ENCODE measurements around the gene PLEKHF1.

The PLEKHF1 gene

DNA sequence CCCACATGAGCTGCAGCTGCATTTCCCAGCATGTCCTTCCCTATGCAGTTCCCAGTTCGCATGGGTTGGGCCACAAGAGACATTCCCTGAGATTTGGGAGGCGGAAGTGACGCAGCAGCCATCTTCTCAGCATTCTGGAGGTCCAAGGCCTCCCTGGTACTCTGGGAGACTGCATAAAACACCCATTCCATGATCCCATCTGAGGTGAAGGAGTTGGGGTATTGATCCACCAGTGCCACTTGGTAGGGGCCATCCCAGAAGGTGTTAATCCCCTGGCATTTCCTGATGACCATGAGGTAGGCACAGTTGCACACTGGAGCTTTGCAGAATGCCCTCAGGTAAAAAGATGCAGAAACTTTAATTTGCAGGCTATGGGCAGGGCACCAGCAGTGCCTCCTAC is 33.8 kb upstream of the PLEKHF1 start:
- intact Hi-C loops (cut with DNase I), result no loop called here
- no peak for DNase-seq

DNA sequence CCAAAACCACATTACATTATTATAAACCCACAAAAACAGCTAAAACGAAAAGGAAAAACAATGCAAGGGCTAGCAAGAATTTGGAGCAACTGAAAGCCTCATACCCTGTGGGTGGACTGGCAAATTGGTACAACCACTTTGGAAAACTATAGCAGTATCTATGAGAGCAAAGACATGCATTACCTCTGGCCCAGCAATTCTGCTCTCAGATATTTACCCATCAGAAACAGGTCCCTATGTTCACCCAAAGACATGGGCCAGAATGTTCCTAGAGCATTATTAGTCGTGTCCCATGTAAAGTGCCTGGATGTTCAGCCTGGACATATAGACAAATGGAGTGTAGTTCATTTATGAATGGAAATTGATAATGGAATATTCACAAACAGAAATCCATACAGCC is 31.3 kb upstream of the PLEKHF1 start:
- intact Hi-C loops (cut with DNase I), result no loop called here
- no peak for DNase-seq

DNA sequence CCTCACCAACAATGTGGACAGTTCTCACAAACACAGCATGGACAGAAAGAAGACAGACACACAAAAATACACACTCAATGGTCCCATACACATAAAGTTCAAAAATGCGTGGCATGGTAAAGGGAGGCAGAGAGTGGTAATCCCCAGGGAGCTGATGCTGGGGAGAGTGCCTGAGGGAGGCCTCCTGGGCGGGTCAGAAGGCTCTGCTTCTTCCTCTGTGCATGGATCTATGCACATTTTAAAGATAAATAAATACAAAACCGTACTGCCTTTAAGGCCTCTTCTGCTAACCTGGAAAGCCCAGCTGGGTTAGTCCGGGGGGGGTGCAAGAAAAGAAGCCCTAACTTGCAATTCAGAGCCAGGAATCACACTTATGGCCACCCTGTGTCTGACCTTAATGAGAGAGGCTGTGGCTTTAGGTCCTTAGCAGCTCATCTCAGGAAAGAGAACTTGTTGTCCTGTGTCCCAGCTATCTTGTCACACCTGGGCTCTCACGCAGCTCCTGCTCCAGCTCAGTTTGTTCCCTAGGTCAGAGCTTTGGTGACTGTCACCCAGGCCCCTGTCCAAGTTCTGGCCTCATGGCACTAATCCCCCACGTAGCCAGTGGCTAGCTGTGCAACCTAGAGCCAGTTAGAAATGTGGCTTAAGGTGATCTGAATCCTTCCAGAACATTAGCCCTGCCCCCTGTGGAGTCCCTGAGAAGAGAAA is 30.7 kb upstream of the PLEKHF1 start:
- intact Hi-C loops (cut with DNase I), result no loop called here
- DNase-seq, result no peak

DNA sequence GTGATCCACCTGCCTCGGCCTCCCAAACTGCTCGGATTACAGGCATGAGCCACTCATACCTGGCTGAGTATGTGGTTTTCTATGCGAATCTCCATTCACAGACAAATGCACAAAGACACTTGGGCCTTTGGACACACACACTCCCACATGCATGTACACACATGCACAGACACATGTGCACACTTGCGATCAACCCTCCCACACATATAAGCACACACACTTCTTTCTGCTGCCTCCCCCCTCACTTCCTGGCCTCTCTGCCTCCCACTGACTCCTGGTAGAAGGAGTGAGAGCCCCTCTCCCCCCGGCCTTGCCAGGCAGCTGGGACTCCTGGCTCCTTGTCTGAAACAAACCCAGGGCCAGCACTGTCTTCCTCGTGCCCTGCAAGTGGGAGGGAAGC is 29.3 kb upstream of the PLEKHF1 start:
- intact Hi-C loops (cut with DNase I), result no loop called here
- no peak for DNase-seq

DNA sequence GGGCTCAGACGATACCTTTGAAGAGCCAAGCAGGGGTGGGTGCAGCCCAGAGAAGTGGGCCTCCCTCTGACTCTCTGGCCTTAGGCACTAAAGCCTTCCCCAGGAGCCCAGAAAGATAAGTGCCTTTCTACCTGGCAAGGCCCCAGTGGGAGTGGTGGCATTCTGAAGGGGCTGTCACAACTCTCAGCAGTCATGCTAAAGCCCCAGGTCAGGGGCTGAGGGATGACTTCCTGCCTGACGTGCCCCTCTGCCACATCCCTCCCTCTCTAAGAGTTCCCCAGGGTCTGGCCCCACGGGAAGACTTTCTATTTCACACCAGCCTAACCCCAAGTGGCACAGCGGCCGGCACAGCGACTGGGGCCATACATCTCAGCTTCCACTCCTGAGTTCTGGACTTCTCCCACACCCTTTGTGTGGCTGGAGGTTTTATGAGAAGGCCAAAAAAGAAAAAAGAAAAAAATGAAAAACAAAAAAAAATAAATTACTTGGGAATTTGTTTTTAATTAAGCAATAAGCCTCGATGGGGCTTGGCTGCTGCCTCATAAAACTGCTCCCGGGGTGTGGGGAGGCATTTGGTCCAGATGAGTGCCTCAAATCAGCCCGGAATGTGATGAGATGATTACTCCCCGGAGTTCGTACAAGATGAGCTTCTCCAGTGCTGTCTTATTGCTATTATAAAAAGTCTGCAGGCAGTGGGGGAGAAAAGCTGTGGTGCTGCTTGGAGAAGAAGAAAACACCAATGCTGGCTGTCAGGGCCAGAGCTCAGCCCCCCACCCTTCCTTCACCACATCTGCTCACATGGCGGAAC is 28.5 kb upstream of the PLEKHF1 start:
- intact Hi-C loops (cut with DNase I), result no loop called here
- DNase-seq, result no peak

DNA sequence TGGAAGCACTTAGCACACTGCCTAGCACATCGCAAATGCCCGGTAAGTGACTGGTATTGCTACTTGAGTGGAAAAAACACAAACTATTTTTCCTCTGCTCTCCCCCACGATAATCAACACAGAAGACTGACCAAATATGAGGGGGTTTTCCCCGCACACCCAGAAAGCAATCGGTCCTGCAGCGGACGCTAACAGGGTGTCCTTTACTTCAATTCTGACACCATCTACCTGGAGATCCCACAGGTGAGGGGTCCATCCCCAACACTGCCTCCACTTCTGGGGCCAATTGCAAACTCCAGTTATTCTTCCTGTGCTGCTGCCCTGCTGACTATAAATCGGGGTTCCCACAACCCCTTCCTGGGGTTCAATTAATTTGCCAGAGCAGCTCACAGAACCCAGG is 26.2 kb upstream of the PLEKHF1 start:
- DNase-seq, result no peak
- intact Hi-C loops (cut with DNase I), result no loop called here

DNA sequence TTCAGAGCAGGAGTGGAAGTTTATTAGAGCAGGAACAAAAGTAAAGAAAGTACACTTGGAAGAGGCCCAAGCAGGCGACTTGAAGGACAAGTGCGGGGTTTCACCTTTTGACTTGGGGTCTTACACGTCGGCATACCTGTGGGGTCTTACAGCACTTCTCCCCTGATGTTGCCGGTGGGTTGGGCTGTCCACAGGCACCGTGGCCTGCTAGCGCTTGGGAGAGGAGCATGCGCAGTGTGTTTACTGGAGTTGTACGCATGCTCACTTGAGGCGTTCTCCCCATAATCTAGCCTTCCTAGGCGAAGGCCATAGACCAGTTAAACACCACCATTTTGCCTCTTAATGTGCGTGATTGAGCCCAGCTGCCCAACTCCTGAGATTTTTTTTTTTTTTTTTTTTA is 25.0 kb upstream of the PLEKHF1 start:
- intact Hi-C loops (cut with DNase I), result no loop called here
- DNase-seq, result no peak

DNA sequence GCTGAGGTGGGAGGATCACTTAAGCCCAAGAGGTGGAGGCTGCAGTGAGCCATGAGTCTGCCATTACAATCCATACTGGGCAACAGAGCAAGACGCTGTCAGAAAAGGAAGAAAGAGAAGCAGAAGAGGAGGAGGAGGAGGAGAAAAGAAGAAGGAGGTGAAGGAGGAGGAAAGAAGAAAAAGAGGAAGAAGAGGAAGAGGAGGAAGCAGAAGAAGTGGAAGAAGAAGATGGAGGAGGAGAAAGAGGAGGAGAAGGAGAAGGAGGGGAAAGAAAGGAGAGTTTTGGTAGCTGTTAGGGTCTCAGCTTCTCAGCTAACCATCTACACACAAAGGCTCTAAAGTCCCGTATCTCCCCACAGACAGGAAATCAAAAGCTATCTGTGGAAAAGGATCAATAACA is 23.7 kb upstream of the PLEKHF1 start:
- intact Hi-C loops (cut with DNase I), result no loop called here
- no peak for DNase-seq

DNA sequence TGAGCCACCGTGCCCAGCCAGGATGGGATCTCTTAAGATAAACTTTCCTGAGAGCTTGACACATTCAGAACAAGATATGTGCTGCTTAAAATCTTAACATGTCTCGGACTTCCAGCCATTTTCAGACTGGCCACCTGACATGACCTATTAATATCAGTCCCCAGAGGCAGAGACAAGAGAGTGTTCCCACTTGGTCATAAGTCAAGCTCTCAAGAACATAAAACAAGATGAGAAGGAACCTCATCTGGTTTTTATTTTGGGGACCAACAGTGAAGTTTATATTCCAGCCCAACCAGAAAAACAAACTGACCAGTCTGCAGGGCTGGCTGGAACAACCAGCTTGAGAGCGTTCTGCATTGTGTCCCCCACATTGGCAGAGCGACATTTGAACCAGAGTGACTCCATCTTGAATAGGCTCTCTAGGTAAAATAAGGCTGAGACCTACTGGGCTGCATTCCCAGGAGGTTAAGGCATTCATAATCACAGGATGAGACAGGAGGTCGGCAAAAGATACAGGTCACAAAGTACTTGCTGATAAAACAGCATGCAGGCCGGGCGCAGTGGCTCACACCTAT is 21.8 kb upstream of the PLEKHF1 start:
- intact Hi-C loops (cut with DNase I), result no loop called here
- DNase-seq, result no peak

DNA sequence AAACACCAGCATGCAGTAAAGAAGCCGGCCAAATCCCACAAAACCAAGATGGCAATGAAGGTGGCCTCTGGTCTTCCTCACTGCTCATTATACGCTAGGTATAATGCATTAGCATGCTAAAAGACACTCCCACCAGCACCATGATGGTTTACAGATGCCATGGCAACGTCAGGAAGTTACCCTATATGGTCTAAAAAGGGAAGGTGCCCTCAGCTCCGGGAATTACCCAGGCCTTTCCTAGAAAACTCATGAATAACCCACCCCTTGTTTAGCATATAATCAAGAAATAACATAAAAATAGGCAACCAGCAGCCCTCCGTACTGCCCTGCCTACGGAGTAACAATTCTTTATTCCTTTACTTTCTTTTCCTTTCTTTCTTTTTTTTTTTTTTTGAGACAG is 21.1 kb upstream of the PLEKHF1 start:
- intact Hi-C loops (cut with DNase I), result no loop called here
- no peak for DNase-seq

DNA sequence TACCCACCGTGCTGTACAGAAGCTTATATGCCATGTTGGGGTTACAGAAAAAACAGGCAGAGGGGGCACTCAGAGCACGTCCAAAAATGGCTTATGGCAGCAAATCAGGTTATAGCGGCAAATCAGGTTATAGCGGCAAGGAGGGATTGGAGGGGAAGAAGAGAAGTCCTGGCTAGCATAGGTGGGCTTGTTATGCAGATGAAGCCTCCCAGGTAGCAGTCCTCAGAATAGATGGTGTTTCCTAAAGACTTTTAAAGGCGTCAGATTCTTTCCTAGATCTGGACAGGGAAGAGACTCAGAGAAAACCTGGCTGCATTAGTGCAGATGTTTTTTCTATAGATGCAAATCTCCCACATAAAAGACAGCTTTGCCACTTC is 19.8 kb upstream of the PLEKHF1 start:
- no peak for DNase-seq
- intact Hi-C loops (cut with DNase I), result no loop called here

DNA sequence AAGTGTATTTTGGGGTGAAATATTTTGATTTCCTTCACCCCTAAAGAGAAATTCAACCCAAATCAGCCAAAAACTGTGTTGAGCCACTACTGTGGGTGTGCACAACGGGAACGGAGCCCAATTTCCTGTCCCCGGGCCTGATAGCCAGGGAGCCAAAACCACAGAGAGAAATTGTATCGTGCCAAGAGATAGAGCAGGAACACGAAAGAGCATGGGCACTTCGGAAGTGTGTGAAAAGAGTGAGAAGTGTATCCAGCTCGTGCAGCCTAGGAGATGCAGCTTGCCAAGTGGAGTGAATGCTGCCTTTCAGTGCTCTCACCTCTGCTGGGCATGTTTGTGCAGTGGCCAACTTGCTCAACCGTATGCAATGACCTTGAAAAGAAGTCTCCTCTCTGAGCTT is 19.4 kb upstream of the PLEKHF1 start:
- DNase-seq, result peak in 13 of 42 donors; percentile 8 to 61 (median 22)

DNA sequence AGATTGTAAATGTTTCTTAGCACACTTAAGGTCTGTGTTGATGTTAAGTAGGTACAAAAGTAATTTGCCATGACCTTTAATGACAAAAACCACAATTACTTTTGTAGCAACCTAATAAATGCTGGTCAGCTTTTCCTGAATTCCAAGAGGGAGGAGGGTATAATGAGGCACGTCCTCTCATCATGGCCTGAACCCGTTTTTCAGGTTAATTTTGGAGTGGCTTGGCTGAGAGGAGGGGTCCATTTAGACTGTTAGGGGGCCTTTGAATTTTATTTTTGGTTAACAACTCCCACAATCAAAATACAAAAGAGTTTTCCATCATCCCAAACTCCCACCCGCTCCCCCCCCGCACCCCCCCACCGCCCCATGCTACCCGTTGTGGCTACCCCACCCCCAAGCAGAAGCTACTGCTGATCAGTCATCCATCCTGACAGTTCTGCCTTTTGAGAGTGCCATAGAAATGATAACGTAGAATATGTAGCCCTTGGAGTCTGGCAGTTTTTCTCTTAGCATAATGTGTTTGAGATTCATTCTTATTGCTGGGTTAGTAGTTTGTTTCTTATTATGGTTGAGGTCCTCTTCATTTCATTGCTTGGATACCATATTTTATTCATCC is 14.4 kb upstream of the PLEKHF1 start:
- intact Hi-C loops (cut with DNase I), result no loop called here
- no peak for DNase-seq

More for the DNA sequence above, 19.4 kb upstream of the PLEKHF1 start:
- intact Hi-C loops (cut with DNase I), result no loop called here

DNA sequence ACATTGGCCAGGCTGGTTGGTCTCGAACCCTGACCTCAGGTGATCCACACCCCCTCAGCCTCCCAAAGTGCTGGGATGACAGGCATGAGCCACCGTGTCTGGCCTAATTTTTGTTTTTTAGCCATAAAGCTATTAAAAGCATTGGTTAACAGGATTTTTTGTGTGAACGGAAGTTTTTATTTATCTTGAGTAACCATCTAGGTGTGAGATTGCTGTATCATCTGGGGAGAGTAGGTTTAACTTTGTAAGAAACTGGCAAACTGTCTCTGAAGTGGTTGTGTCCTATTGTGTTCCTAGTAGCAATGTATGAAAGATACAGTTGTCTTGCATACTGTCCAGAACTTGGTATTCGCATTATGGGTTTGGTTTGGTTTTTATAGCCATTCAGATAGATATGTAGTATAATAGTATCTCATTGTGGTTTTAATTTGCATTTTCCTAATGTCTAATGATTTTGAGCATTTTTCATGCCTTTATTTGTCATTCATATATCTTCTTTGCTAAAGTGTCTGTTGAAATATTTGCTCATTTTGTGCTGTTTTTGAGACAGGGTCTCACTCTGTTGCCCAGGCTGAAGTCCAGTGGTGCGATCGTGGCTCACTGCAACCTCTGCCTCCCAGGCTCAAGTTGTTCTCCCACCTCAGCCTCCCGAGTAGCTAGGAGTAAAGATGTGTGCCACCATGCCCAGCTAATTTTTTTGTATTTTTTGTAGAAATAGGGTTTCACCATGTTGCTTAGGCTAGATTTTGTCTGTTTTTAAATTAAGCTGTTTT is 13.5 kb upstream of the PLEKHF1 start:
- intact Hi-C loops (cut with DNase I), result no loop called here
- DNase-seq, result no peak

DNA sequence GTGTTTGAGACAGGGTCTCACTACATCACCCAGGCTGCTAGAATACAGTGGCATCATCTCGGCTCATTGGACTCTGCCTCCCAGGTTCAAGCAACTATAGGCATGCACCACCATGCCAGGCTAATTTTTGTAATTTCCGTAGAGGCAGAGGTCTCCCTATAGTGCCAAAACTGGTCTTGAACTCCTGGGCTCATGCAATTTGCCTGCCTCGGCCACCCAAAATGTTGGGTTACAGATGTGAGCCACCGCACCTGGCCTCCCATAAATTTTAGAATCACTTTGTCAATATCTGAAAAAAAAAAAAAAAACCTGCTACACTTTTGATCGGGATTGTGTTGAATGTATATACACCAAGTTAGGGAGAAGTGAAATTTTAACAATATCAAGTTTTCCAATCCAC is 11.9 kb upstream of the PLEKHF1 start:
- no peak for DNase-seq
- intact Hi-C loops (cut with DNase I), result no loop called here

DNA sequence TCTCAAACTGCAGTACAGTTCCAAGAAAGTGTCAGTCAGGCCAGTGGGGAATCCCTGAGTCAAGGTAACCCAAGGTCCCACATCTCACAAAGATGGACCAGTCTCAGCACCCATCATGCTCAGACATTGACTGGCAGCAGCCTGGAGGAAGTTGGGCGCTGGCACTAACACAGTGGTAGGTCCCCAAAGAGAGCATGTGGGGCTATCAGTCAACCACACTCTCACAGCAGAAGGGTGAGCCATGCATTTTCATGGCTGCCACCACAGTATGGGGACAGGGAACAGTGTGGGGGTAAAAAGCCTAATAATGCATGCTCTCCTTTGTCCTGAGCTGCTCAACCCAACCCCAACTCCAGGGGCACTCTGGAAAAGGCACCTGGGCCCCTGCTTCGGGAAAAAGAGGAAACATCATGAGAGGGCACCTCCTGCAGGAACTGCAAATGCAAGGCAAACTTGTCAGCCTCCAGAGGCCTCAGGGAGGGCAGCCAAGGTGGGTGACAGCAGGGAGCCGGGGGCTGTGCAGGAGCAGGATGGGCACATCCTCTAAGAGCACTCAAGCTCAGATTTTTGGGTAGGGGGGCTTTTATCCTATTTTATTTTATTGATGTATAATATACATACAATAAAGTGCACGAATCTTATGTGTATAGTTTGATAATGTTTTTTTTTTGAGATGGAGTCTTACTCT is 9.5 kb upstream of the PLEKHF1 start:
- no peak for DNase-seq
- intact Hi-C loops (cut with DNase I), result no loop called here

DNA sequence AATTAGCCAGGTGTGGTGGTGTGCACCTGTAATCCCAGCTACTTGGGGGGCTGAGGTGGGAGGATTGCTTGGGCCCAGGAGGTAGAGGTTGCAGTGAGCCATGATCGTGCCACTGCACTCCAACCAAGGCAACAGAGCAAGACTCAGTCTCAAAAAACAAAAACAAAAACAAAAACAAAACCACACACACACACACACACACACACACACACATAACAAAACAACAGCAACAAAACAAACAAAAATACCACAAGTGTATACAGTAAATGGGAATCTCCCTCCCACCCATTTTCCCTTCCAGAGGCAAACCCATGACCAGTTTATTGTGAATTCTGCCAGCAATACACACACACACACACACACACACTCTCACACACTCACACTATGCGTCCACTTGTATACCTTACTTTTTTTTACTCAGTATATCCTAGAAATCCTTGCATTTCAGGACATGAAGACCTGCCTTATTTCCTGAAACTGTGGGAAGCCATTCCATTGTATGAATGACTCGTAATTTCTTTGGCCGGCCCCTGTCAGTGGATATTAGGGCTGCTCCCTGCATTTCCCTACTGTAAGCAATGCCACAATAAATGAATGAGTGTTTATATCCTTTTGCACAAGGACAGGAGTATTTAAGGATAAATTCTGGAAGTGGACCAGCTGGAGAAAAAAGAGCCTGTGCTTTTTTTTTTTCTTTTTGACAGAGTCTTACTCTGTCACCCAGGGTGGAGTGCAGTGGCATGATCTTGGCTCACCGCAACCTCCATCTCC is 6.9 kb upstream of the PLEKHF1 start:
- no peak for DNase-seq
- intact Hi-C loops (cut with DNase I), result no loop called here

DNA sequence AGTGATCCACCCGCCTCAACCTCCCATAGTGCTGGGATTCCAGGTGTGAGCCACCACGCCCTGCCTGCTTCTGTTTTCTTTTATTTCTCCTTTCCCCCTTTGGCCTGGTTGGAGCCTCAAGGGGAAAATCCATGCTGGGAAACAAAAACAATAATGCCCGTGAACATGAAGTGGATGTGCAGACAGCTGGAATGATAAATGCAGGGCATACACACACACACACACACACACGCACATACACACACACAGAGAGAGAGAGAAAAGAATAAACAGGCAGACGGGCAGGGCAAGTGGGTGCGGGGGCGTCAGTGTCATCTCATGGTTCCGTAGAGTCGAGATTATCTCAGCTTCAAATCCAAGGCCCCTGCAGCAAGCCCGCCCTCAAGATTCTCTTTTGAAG is 4.4 kb upstream of the PLEKHF1 start:
- DNase-seq, result no peak
- intact Hi-C loops (cut with DNase I), result loop anchor here (10.0 kb wide), 1 partner anchor 54 kb away; the partner anchor contains the start of gene C19orf12
